Hypothalamus (tissue), 51 donors: ENCODE results near the gene EMX2.

ENCODE experiments used
- DNase-seq, 51 donors: peaks; one replicate each; lab custom pipeline; 2025; lab: John Stamatoyannopoulos, UW

The EMX2 gene

DNA sequence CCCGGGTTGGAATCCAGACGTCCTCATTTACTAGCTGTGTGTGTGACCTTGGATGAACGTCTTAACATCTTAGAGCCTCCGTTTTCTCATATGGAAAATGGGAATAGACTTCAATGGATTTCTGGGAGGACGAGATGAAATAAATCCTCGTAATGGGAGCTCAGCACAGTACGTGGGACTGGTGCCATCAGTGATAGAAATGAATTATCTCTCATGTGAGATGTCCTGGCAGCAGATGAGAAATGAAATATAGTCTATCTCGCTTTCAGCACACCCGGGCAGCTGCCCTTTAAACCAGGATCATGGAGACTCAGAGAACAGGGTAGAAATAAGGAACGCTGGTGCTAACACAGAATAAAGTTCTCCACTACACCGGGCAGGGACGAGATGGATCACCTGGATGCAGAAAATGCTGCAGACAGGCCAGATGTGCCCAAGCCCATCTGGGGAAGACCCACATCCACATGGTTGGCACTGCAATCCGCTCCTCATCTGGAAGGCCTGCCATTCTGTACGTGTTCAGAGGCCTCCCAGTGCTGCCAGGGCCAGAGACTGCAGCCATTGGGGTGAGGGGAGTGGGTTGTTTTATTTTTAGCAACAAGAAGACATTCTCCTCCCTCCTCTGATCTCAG is 11.1 kb upstream of the EMX2 start:
- no peak for DNase-seq

DNA sequence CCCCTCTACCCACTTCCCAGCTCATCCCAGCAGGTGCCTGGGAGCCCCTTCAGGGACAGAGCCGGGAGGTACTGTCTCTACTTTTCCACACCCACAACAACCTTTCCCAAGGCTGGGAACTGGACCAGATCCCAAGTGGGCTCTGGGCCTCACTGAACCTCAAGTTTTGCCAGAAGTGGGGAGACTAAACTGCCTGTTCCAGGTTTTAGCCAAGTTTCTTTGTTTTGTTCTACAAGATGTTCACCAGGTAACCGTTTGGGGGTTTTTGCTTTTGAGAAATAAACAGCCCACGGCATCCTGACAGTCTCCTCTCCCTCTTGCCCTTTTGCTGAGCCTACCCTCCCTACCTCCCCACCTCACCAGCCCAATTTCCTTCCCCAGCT is 10.6 kb upstream of the EMX2 start:
- DNase-seq = no peak

GRCh38 chr10:117532451-117533107 is 10.0 kb upstream of the EMX2 start:
- no peak for DNase-seq

DNA sequence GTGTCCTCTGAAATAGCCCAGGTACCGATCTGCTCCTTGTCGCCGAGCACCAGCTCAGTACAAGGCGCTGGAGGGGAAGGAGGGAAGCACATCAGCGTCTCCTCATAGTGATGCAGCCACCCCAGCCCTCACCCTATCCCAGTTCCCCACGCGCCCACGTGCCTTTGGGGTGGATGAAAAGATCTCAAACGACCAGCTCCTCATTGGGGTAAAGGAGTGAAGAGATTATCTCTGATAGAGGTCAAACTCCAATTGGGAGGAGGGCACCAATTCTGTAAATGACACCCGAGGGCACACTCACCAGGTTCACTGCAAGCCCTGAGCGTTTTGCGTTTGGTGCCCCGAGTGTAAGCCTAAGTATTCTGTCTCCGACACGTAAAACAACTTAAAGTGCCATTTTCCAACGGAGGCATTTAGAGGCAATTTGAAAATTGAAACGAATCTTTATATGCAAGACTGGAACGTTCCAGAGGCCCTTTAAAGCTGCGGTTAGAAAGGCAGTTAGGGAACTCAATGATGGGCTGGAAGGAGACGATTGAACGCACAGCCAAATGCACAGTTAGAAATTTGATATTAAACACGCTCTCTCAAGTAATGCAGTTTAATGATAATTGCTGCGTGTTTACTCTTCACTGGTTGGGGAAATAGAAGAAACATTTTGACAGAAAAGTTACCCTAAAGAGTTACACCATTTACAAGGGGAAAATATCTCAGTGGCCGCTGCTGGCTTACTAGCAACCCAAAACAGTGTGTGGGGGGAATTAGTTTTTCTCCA is 8.9 kb upstream of the EMX2 start:
- no peak for DNase-seq

DNA sequence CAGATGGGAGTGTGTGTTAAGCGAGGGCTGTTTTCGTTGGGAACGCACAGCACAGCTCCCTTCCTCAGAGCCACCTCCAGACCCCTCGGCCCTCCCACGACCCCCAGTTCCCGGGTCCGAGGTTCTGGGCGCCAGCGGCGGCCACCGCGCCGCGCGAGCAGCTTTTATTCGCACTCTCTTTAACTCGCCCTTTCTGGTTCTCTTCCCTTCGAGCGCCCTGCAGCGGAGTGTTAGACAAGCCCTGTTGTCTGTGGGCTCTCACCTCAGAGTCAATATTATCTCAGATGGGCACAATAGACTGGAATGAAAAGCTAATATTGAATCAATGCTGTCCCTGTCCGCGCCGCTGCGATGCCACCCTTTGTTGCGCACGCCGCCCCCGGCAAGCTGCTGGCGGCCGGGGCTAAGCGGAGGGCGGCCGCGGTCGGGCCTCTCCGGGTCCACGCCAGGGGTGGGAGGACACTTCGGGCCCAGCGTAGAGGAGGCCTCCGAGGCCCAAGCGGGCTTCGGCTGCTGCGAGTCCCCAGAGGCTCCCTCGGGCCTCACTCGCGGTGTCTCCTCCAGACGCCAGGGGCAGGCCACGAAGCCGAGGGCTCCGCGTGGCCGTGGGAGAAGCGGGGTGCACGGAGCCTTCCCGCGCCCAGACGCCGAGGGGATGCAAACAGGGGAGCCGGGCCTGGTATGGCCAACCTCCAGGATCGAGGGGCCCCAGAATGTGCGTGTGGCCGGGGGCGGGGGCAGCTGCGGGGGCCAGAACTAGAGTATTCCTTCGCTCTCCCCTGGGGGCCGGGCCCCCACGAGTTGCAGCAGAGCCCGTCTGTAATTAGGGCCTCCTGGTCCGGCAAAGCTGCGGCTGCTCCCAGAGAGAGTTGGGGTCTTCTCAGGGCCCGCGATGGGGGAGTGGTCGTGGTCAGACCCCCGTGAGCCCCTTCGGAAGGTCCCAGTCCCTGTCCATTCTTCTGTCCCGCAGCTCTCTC is 7.9 kb upstream of the EMX2 start:
- no peak for DNase-seq

- DNase-seq = no peak
Observed at GRCh38 chr10:117535298-117536071, 7.1 kb upstream of the EMX2 start.

GRCh38 chr10:117536072-117536865 is 6.3 kb upstream of the EMX2 start:
- DNase-seq = no peak

DNA sequence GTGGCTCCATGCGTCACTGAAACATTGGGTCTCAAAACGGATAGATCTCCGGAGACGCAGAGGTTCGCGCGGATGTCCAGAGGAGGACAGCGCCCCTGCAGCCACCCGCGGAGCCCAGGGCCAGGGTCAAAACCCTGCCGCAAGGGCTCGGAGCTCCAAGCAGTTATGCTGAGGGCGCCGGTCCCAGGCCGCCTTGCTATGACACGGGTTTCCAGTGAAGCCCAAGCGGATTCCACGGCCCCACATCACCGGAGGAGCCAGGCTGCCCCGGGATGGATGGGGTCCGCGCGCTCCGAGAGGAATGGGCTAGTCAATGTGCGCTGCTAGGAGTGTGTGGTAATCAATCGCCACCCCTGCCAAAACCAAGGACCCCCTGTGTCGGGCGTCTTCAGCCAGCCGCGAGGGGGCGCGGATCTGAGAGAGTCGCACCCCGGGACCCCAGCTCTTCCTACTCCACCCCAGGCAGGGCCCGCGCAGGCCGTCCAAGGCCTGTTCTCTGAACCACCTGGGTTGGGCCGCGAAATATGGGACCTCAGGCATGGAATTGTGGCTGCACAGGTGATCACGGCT is 5.6 kb upstream of the EMX2 start:
- no peak for DNase-seq

- DNase-seq = peak in 6 of 51 donors; percentile 12 to 55 (median 24)
Observed at GRCh38 chr10:117537436-117537903, 5.1 kb upstream of the EMX2 start.

- DNase-seq = no peak
Observed at GRCh38 chr10:117537904-117538524, 4.5 kb upstream of the EMX2 start.

GRCh38 chr10:117539361-117539773 is 3.2 kb upstream of the EMX2 start:
- DNase-seq = no peak

GRCh38 chr10:117539903-117540639 is 2.5 kb upstream of the EMX2 start:
- no peak for DNase-seq

DNA sequence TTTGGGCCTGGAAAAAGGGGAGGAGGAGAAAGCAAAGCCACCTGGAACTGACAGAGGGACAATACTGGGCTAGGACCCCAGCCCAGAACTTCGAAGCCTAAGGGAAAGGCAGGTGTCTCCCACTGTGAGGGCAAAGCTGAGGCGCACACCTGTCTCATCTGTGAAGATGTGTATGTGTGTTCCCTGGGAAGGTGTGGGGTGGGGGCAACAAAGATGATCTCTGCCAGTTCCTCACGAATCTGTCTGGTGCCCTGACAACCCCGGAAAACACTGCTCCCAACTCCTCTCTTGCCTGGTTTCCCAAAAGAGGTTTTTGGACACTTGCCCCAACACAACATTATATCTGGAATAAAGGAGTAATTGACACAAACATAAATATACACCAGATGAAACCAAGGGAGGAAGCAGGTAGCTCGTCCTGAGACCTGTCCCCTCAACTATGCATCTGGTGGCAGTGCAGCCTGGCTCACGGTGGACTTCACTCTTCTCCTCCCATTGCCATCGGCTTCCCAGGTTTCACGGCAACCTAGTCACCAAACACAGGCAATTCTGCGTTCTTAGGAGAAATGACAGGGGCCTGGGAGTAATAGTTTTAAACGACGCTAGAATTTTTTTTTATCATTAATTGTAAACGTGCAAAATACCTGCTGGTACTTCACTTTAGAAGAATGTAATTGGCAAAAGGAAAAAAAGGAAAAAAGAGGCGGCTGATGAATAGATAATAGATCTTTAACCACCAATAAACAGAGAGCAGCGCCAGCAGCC is 1.7 kb upstream of the EMX2 start:
- no peak for DNase-seq

DNA sequence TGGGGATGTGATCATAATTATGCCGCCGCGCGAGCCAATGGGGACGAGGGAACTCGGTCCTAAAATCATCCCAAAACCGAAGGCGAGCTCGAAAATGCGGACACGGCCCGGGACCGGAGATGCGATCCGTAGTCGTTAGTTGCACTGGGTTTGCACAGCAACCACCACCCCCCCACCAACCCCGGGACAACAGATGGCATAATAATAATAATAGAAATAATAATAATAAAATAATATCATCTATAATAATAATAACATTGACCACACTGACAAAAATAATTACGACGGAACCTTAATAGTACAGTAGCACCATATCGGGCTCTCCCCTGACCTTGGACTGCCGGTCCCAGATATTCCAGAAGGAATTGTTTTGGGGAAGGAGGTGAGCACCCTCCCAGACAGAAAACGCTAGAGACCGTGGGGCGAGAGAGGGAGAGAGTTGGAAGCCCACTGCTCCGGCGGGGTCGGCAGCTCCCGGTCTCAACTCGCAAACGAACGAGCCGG is 1.1 kb upstream of the EMX2 start:
- DNase-seq = peak in 13 of 51 donors; percentile 20 to 47 (median 32)

DNA sequence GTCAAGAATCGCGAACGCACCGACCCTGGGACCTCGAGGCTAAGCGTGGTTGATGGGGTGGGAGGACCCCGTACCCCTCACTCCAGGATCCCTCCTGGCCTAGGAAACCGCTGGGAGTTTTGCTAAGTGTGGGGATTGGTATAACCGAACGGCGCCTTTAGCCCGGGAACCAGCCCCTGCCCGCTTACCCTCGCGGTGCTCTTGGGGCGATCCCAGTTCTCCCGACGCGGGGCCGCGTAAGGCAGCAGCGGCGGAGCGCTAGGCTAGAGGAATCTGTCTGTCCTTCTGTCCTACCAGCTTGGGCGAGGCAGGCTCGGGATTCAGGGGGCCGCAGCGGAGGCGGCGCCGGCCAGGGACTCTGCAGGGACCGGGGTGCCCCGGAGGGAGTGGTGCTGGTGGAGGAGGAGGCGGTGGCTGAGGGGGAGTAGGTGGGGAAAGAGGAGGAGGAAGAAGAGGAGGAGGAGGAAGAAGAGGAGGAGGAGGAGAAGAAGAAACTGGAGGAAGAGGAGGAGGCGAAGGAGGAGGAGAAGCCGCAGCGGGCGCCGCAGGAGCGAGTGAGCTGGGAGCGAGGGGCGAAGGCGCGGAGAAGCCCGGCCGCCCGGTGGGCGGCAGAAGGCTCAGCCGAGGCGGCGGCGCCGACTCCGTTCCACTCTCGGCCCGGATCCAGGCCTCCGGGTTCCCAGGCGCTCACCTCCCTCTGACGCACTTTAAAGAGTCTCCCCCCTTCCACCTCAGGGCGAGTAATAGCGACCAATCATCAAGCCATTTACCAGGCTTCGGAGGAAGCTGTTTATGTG is 439 bp upstream of the EMX2 start:
- peak in 24 of 51 donors; percentile 14 to 62 (median 40) for DNase-seq
